Mesenchymal stem cell (in vitro differentiated cells and primary cell): ENCODE measurements around the gene U2SURP.
"Not testable (repeated sequence)": the region's sequence is repeated elsewhere in the genome, so short reads cannot be mapped to it uniquely, and the experiment has no call there.

Experiments used
- DNase-seq: peaks from one replicate; pipeline ENCODE4 v3.0.0-alpha.2; 2013
- H2AFZ ChIP-seq: one replicate; pipeline ENCODE4 v1.6.1; 2013; ENCODE audit warnings: low read depth, mild to moderate bottlenecking, control low read depth, inconsistent platforms, low read length, moderate library complexity
- H2AK5ac ChIP-seq: 2 replicates; pipeline ENCODE4 v1.6.1; 2013; ENCODE audit warnings: low read length, moderate library complexity, mild to moderate bottlenecking, inconsistent platforms; ENCODE audit not compliant: severe bottlenecking
- H2BK120ac ChIP-seq: one replicate; pipeline ENCODE4 v1.6.1; 2013; ENCODE audit warnings: low read depth, mild to moderate bottlenecking, inconsistent platforms, low read length, moderate library complexity
- H2BK12ac ChIP-seq, 2 experiments: one replicate each; pipeline ENCODE4 v1.6.1; 2013; ENCODE audit warnings: inconsistent platforms in 2 of 2, low read length in 2 of 2, mild to moderate bottlenecking in 2 of 2, moderate library complexity in 2 of 2, control low read depth in 1 of 2
- H2BK15ac ChIP-seq: one replicate; pipeline ENCODE4 v1.6.1; 2013; ENCODE audit warnings: mild to moderate bottlenecking, low read depth, inconsistent platforms; ENCODE audit not compliant: poor library complexity, severe bottlenecking
- H2BK5ac ChIP-seq: 2 replicates; pipeline ENCODE4 v1.6.1; 2013; ENCODE audit warnings: low read depth, mild to moderate bottlenecking, low read length, control low read depth, inconsistent platforms; ENCODE audit not compliant: poor library complexity, severe bottlenecking
- H3K14ac ChIP-seq, 2 experiments: one replicate each; pipeline ENCODE4 v1.6.1; 2013; ENCODE audit warnings: inconsistent platforms in 2 of 2, low read length in 2 of 2, control low read depth in 1 of 2, mild to moderate bottlenecking in 1 of 2, moderate library complexity in 1 of 2
- H3K18ac ChIP-seq, 2 experiments: one replicate each; pipeline ENCODE4 v1.6.1; 2013; ENCODE audit warnings: inconsistent platforms in 2 of 2, low read length in 2 of 2, control low read depth in 1 of 2, low read depth in 1 of 2, mild to moderate bottlenecking in 1 of 2
- H3K23ac ChIP-seq, 2 experiments: one replicate each; pipeline ENCODE4 v1.6.1; 2013; ENCODE audit warnings: inconsistent platforms in 2 of 2, low read length in 2 of 2, mild to moderate bottlenecking in 2 of 2, moderate library complexity in 2 of 2, control low read depth in 1 of 2
- H3K27ac ChIP-seq: 2 replicates; pipeline ENCODE4 v1.5.1; 2013; ENCODE audit warnings: mild to moderate bottlenecking, moderate library complexity, low read length, control low read depth, inconsistent platforms; ENCODE audit not compliant: poor library complexity, severe bottlenecking
- H3K27me3 ChIP-seq, 2 experiments: 2 replicates each; pipeline versions ENCODE4 v1.6.1 to v1.7.0; 2013; ENCODE audit warnings: low read length in 2 of 2, mild to moderate bottlenecking in 2 of 2, moderate library complexity in 2 of 2, control low read depth in 1 of 2, inconsistent platforms in 1 of 2; ENCODE audit not compliant: control insufficient read depth in 1 of 2, insufficient read depth in 1 of 2
- H3K36me3 ChIP-seq, 2 experiments: 2 replicates each; pipeline versions ENCODE4 v1.6.1 to v1.7.0; 2013; ENCODE audit warnings: low read length in 2 of 2, control low read depth in 1 of 2, inconsistent platforms in 1 of 2, low read depth in 1 of 2, mild to moderate bottlenecking in 1 of 2; ENCODE audit not compliant: insufficient read depth in 2 of 2, control insufficient read depth in 1 of 2
- H3K4ac ChIP-seq, 2 experiments: one replicate each; pipeline ENCODE4 v1.6.1; 2013; ENCODE audit warnings: inconsistent platforms in 2 of 2, low read length in 2 of 2, mild to moderate bottlenecking in 2 of 2, moderate library complexity in 2 of 2, control low read depth in 1 of 2, low read depth in 1 of 2
- H3K4me1 ChIP-seq: 2 replicates; pipeline ENCODE4 v1.6.1; 2013; ENCODE audit warnings: low read depth, low read length, control low read depth; ENCODE audit not compliant: control insufficient read depth, insufficient read depth
- H3K4me2 ChIP-seq: 2 replicates; pipeline ENCODE4 v1.6.1; 2013; ENCODE audit warnings: low read length, mild to moderate bottlenecking, inconsistent platforms; ENCODE audit not compliant: poor library complexity, severe bottlenecking
- H3K4me3 ChIP-seq, 2 experiments: 2 replicates each; pipeline versions ENCODE4 v1.5.1 to v1.7.0; 2013; ENCODE audit warnings: low read length in 2 of 2, mild to moderate bottlenecking in 2 of 2, control low read depth in 1 of 2, low read depth in 1 of 2; ENCODE audit not compliant: insufficient read depth in 1 of 2
- H3K79me1 ChIP-seq: replicated peaks from 2 replicates; pipeline ENCODE4 v1.6.1; 2013; ENCODE audit warnings: mild to moderate bottlenecking, control low read depth, low read length, inconsistent platforms; ENCODE audit not compliant: poor library complexity, severe bottlenecking
- H3K9ac ChIP-seq: 2 replicates; pipeline ENCODE4 v1.7.0; 2013; ENCODE audit warnings: mild to moderate bottlenecking, low read length, moderate library complexity
- H3K9me3 ChIP-seq: 2 replicates; pipeline ENCODE4 v1.7.0; 2013; ENCODE audit warnings: mild to moderate bottlenecking, low read length; ENCODE audit not compliant: control insufficient read depth
- H4K8ac ChIP-seq: one replicate; pipeline ENCODE4 v1.6.1; 2013; ENCODE audit warnings: inconsistent platforms, mild to moderate bottlenecking, low read length, moderate library complexity
- H4K91ac ChIP-seq: one replicate; pipeline ENCODE4 v1.6.1; 2013; ENCODE audit warnings: mild to moderate bottlenecking, low read length, inconsistent platforms
- WGBS: methylation state at CpG from one replicate; pipeline ENCODE4 v1.1.7; 2013; ENCODE audit warnings: mixed read lengths; 5-methylcytosine and 5-hydroxymethylcytosine counted together

Gene U2SURP

DNA sequence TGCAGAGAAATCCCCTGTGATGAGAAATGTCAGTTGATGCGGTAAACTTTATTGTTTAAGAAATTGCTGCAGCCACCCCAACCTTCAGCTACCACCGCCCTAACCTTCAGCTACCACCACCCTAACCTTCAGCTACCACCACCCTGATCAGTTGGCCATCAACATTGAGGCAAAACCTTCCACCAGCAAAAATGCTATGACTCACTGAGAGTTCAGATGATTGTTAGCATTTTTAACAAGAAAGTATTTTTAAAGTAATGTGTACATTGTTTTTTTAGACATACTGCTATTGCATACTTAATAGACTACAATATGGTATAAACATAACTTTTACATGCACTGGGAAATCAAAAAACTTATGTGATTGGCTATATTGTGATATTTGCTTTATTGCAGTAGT lies 30.0 kb downstream of the U2SURP start:
- Histone ChIP-seq H3K79me1 (peaks cover 14% of the 10 kb centered on the region), H3K4me3 (no peak overlapping the region), H2BK120ac (no peak overlapping the region), H3K9me3 (no peaks in the 10 kb centered on the region), H3K4me1 (no peaks in the 10 kb centered on the region), H3K23ac (no peak overlapping the region), H2AK5ac (no peak overlapping the region), H2BK15ac (no peak overlapping the region), H3K9ac (no peak overlapping the region), H3K36me3 (peaks cover 11 to 87% of the 10 kb centered on the region in 2 experiments), H4K91ac (no peak overlapping the region), H3K27me3 (no peaks in the 10 kb centered on the region), H3K4me2 (no peak overlapping the region), H3K14ac (no peak overlapping the region), H4K8ac (no peak overlapping the region), H3K27ac (no peak overlapping the region), H3K18ac (no peak overlapping the region), H3K4ac (no peak overlapping the region), H2BK12ac (no peak overlapping the region), H2AFZ (no peak overlapping the region), H2BK5ac (no peak overlapping the region)
- no peak for DNase-seq
- 100% methylated on average over 2 of the region's 2 CpGs for WGBS

DNA sequence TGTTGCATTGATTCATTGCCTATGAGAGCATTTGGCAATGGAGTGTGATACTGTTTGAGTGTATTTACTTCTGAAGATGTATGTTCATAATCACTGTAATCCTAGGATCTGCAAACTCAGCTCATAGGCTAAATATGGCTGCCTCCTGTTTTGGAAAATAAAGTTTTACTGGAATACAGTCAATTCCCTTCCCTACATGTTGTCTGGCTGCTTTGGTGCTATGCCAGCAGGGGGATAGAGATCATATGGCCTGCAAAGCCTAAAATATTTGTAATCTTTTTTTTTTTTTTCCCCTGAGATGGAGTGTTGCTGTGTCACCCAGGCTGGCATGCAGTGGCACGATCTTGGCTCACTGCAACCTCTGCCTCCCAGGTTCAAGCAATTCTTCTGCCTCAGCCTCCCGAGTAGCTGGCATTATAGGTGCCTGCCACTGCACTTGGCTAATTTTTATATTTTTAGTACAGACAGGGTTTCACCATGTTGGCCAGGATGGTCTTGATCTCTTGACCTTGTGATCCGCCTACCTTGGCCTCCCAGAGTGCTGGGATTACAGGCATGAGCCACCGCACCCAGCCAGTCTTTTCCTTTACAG lies 30.5 kb downstream of the U2SURP start:
- WGBS: 97% methylated on average over 4 of the region's 4 CpGs
- not testable (repeated sequence) for H2AFZ ChIP-seq, H2BK15ac ChIP-seq, H2AK5ac ChIP-seq, H3K27ac ChIP-seq, H3K18ac ChIP-seq, H3K4me1 ChIP-seq, H3K4me2 ChIP-seq, H3K27me3 ChIP-seq, H2BK5ac ChIP-seq, H2BK12ac ChIP-seq, H3K9me3 ChIP-seq, H4K91ac ChIP-seq, H4K8ac ChIP-seq, H3K23ac ChIP-seq, H3K4me3 ChIP-seq, H3K14ac ChIP-seq, DNase-seq, H3K9ac ChIP-seq, H2BK120ac ChIP-seq, H3K4ac ChIP-seq
- H3K36me3 ChIP-seq: peaks cover 11 to 89% of the 10 kb centered on the region in 2 experiments
- H3K79me1 ChIP-seq: peaks cover 13% of the 10 kb centered on the region

DNA sequence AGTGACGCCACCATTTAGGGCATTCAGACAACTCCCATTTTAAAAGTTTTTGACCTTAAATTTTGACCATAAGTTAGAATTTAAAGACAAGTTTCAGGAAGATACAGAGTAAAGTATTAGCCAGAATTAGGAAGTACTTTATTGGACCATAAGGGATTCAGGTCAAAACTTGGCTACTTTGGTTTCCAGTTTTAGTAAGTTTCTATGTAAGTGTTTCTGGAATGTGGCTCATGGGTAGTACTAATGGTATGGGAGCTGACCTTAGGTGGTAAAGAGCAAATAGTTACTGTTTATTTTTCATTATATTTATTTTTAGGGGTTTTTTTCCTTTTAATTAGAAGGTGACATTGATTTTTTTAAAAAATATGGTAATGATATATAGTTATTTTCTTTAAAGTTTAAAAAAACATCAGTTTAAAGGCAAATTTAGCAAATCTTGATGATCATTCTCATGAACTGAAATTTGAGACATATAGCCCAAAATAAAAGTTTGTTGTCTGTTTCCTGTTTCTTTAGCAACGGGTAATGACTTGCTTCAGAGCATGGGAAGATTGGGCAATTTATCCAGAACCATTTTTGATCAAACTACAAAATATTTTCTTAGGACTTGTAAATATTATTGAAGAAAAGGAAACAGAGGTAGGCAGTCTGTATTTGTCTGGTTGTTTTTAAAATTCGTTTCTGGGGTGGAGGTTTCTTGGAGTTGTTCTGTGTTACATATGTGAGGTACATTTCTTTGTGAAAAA lies 34.3 kb downstream of the U2SURP start:
- Histone ChIP-seq H2BK12ac (no peak overlapping the region), H2AFZ (no peak overlapping the region), H3K4me1 (no peaks in the 10 kb centered on the region), H3K79me1 (peaks cover 9% of the 10 kb centered on the region), H2AK5ac (no peak overlapping the region), H4K8ac (no peak overlapping the region), H2BK15ac (no peak overlapping the region), H3K14ac (no peak overlapping the region), H3K4me2 (no peak overlapping the region), H3K18ac (no peak overlapping the region), H3K4me3 (no peak overlapping the region), H3K4ac (no peak overlapping the region), H3K27ac (no peak overlapping the region), H3K27me3 (no peaks in the 10 kb centered on the region), H3K9ac (peak overlapping the region; percentile 65), H2BK5ac (no peak overlapping the region), H3K9me3 (no peaks in the 10 kb centered on the region), H3K23ac (no peak overlapping the region), H2BK120ac (no peak overlapping the region), H4K91ac (no peak overlapping the region), H3K36me3 (peaks cover 7 to 80% of the 10 kb centered on the region in 2 experiments)
- 94% methylated on average over 1 of the region's 3 CpGs for WGBS
- DNase-seq: peak; percentile 44

DNA sequence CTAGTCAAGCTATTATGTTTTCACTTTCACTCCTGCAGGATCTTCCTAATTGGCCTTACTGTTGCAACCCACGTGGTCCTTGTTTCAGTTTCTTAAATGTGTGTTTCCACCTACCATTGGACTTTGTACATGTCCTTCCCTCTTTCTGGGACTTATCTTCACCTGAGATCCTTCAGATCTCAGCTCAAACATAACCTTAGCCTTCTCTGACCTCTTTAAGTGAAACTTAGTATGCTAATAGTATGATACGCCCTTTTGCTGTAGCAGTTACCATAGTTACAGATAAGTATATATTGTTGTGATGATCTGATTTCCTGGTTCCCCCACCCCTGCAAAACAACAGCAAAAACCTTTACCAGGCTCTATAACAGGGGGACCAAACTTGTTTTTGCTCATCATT lies 35.2 kb downstream of the U2SURP start:
- H3K23ac ChIP-seq: no peak overlapping the region
- no peaks in the 10 kb centered on the region for H3K27me3 ChIP-seq
- H3K79me1 ChIP-seq: peaks cover 9% of the 10 kb centered on the region
- H3K4me1 ChIP-seq: no peaks in the 10 kb centered on the region
- no peak overlapping the region for H3K4ac ChIP-seq
- H3K4me3 ChIP-seq: no peak overlapping the region
- no peak overlapping the region for H2BK15ac ChIP-seq
- no peak overlapping the region for H4K91ac ChIP-seq
- H2BK5ac ChIP-seq: no peak overlapping the region
- no peak overlapping the region for H3K18ac ChIP-seq
- H2BK12ac ChIP-seq: no peak overlapping the region
- no peak overlapping the region for H3K27ac ChIP-seq
- peaks cover 7 to 71% of the 10 kb centered on the region in 2 experiments for H3K36me3 ChIP-seq
- no peak overlapping the region for H2BK120ac ChIP-seq
- no peak overlapping the region for H2AFZ ChIP-seq
- no peak overlapping the region for H4K8ac ChIP-seq
- peak; percentile 12 for DNase-seq
- no peak overlapping the region for H3K4me2 ChIP-seq
- H2AK5ac ChIP-seq: no peak overlapping the region
- no peak overlapping the region for H3K14ac ChIP-seq
- no peaks in the 10 kb centered on the region for H3K9me3 ChIP-seq
- no peak overlapping the region for H3K9ac ChIP-seq
- WGBS: 100% methylated on average over 1 of the region's 2 CpGs
